Hematopoietic multipotent progenitor cell treated with erythropoietin and hydrocortisone succinate and interleukin-3 and kit ligand, for 8 days (in vitro differentiated cells): ENCODE results near the gene TTC36.
A peak's percentile ranks its signal among the peaks of the same experiment; 100 is the strongest.
"Not testable (repeated sequence)": the region's sequence is repeated elsewhere in the genome, so short reads cannot be mapped to it uniquely, and the experiment has no call there.

Experiments
- DNase-seq: peaks from one replicate; pipeline ENCODE4 v3.0.0-alpha.2; 2015

TTC36 gene, protein sequence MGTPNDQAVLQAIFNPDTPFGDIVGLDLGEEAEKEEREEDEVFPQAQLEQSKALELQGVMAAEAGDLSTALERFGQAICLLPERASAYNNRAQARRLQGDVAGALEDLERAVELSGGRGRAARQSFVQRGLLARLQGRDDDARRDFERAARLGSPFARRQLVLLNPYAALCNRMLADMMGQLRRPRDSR

DNA sequence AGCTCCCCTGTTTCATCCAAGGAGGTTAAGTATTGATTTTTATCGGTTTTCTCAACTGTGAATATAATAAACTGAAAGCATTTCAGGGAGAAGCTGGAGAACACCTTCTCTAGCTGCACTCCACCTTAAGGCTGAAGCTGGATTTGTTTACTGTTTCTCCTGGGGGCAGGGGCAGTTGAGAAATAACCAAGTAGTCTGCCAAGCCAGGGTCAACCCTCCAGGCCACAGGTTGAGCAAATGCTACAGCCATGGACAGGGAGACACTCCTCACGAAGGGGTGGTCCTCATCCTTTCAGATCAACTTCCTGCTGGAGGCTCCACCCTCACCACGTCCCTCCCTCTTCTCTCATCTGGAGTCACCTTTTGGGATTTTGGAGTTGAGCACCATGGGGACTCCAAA lies at the start of gene TTC36:
TTC36 (plus strand) TSS at position 366 of the 400 bp plus-strand sequence; CDS start at position 387, 21 bp downstream.
- DNase-seq: no peak

DNA sequence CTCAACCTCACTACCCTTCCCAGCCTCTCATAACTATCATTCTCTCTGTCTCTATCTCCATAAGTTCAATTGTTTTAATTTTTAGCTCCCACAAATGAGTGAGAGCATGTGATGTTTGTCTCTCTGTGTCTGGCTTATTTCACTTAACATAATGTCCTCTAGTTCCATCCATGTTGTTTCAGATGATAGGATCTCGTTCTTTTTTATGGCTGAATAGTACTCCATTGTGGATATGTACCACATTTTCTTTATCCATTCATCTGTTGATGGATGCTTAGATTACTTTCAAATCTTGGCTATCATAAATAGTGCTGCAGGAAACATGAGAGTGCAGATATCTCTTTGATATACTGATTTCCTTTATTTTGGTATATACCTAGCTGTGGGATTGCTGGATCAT lies 46.0 kb upstream of the TTC36 start:
- not testable (repeated sequence) for DNase-seq

DNA sequence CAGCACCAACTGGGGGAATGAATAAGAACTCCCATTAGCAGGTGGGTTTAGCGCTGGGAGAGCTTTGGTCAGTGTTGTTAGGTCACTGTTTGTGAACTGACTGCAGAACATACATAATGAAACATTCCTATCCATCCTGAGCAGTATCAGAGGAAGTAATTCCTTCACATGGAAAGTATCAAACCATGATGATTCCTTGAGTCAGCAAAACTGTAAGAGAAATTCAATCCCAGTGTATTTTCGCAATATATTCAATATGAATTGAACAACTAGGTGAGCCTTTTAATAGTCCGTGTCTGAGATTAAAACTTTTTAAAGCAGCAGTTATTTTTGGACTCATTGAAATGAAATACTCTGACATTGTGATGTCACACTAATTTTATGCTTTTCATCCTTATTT lies 42.9 kb upstream of the TTC36 start:
- no peak for DNase-seq

DNA sequence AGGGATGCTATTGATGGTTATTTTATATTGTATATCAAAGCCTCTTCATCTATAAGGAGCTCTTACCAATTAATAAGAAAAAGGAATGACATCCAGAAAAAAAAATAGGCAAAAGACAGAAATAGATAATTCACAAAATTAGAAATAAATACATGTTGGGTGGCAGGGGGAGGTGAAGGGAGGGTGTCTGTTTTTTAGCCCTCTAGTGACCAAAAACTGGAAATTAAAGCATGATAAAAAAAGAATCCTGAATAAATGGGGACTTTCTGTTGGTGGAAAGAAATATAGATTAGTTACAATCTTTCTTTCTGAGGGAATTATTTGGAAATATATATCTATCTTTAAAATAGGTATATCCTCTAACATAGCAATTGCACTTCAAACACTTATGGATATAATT lies 42.0 kb upstream of the TTC36 start:
- DNase-seq: peak; percentile 9

DNA sequence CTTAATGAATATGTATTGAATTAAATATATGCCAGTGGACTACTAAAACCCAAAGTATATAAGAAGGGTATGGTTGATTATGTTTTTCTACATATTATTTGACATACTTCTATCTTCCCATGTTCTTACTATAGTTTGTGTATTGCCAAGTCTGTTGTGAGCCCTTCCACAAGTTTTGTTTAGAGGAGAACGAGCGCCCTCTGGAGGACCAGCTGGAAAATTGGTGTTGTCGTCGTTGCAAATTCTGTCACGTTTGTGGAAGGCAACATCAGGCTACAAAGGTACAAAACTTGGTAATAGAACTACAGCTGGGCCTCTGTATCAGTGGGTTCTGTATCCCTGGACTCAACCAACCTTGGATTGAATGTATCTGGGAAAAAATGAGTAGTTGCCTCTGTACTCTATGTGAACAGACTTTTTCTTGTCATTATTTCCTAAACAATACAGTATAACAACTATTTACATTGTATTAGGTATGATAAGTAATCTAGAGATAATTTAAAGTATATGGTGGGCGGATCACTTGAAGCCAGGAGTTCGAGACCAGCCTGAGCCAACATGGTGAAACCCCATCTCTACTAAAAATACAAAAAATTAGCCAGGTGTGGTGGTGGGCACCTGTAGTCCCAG lies 38.7 kb upstream of the TTC36 start:
- DNase-seq: peak; percentile 83

DNA sequence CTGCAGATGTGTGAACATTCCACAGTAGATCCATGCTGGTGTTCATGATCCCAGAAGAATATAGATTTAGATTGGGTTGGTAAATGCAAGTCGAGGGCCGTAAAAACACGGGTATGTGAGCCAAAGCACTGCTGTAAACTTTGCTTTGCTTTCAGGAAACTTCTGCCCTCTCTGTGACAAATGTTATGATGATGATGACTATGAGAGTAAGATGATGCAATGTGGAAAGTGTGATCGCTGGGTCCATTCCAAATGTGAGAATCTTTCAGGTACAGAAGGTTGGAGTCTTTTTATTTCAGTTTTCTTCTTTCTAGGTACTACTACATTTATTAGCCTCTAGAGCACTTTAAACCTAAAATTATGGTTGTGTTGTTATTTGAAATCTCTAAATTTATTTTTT lies 36.2 kb upstream of the TTC36 start:
- no peak for DNase-seq

DNA sequence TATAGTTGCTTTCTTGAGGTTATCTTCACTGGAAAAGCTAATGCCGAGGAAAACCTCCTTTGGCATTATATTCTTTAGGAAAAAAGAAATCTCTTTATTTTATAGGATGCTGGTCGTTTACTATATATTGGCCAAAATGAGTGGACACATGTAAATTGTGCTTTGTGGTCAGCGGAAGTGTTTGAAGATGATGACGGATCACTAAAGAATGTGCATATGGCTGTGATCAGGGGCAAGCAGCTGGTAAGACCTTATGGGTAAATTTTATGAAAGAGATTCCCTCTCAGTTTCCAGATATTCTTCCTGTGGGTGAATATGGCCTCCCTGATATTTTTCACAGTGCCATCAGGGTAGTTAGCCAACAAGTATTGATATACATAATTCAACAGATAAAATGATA lies 29.4 kb upstream of the TTC36 start:
- no peak for DNase-seq

DNA sequence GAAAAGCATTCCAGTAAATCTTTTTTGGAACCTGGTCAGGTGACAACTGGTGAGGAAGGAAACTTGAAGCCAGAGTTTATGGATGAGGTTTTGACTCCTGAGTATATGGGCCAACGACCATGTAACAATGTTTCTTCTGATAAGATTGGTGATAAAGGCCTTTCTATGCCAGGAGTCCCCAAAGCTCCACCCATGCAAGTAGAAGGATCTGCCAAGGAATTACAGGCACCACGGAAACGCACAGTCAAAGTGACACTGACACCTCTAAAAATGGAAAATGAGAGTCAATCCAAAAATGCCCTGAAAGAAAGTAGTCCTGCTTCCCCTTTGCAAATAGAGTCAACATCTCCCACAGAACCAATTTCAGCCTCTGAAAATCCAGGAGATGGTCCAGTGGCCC lies 24.1 kb upstream of the TTC36 start:
- no peak for DNase-seq

DNA sequence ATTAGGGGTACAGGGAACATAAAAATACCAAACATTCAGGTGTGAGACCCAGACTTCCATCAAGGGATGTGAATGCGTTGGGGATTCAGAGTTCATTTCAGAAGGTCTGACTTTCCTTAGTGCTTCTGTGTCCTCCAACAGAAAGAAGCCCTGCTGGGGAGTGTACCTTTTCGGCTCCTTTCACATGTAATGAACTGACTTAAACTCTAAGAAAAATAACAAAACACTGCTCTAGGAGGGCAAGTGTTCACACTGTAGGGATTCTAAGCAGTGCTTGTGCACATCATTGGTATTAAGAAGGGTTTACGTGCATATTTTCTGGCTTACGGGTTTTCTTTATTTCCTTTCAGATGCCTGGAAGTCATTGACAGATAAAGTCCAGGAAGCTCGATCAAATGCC lies 15.7 kb upstream of the TTC36 start:
- DNase-seq: no peak

DNA sequence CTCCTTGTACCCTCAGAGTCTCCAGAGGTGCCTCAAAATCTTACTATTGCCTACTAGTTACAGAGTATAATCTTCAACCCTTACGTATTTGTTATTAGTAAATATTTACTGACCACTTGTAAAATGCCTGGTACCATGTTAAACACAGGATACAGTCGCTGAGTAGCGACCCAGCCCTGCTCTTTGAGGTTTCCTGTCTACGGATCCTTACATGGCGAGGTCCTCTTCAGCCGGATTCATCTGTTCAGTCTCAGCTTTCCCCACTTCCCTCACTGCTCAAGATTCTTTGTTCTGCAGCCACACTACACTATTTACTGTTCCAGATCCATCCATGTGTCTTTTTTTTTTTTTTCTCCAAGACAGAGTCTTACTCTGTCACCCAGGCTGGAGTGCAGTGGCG lies 13.2 kb upstream of the TTC36 start:
- DNase-seq: no peak

DNA sequence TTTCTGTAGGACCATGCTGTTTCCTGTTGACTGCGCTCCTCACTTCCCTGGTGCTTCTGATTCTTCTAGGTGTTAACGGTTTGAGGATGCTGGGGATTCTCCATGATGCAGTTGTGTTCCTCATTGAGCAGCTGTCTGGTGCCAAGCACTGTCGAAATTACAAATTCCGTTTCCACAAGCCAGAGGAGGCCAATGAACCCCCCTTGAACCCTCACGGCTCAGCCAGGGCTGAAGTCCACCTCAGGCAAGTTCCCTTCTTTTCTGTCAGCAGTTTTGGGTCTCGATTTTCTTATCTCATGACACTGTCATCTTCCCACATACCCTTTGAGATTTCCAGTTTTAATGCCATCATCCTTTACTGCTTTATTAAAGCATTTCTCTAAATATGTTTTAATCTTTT lies 7.7 kb upstream of the TTC36 start:
- DNase-seq: no peak

DNA sequence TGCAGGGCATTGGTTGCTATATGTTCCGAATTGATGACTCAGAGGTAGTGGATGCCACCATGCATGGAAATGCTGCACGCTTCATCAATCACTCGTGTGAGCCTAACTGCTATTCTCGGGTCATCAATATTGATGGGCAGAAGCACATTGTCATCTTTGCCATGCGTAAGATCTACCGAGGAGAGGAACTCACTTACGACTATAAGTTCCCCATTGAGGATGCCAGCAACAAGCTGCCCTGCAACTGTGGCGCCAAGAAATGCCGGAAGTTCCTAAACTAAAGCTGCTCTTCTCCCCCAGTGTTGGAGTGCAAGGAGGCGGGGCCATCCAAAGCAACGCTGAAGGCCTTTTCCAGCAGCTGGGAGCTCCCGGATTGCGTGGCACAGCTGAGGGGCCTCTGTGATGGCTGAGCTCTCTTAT lies 5.4 kb upstream of the TTC36 start:
- no peak for DNase-seq

DNA sequence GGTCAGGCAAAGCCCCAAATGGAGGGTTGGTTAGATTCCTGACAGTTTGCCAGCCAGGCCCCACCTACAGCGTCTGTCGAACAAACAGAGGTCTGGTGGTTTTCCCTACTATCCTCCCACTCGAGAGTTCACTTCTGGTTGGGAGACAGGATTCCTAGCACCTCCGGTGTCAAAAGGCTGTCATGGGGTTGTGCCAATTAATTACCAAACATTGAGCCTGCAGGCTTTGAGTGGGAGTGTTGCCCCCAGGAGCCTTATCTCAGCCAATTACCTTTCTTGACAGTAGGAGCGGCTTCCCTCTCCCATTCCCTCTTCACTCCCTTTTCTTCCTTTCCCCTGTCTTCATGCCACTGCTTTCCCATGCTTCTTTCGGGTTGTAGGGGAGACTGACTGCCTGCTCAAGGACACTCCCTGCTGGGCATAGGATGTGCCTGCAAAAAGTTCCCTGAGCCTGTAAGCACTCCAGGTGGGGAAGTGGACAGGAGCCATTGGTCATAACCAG lies 4.7 kb upstream of the TTC36 start:
- peak; percentile 22 for DNase-seq

DNA sequence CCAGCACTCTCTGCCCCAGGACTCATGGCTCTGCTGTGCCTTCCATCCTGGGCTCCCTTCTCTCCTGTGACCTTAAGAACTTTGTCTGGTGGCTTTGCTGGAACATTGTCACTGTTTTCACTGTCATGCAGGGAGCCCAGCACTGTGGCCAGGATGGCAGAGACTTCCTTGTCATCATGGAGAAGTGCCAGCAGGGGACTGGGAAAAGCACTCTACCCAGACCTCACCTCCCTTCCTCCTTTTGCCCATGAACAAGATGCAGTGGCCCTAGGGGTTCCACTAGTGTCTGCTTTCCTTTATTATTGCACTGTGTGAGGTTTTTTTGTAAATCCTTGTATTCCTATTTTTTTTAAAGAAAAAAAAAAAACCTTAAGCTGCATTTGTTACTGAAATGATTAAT lies 2.9 kb upstream of the TTC36 start:
- no peak for DNase-seq

DNA sequence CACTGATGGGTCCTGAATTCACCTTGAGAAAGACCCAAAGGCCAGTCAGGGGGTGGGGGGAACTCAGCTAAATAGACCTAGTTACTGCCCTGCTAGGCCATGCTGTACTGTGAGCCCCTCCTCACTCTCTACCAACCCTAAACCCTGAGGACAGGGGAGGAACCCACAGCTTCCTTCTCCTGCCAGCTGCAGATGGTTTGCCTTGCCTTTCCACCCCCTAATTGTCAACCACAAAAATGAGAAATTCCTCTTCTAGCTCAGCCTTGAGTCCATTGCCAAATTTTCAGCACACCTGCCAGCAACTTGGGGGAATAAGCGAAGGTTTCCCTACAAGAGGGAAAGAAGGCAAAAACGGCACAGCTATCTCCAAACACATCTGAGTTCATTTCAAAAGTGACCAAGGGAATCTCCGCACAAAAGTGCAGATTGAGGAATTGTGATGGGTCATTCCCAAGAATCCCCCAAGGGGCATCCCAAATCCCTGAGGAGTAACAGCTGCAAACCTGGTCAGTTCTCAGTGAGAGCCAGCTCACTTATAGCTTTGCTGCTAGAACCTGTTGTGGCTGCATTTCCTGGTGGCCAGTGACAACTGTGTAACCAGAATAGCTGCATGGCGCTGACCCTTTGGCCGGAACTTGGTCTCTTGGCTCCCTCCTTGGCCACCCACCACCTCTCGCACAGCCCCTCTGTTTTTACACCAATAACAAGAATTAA lies 2.4 kb upstream of the TTC36 start:
- DNase-seq: no peak

DNA sequence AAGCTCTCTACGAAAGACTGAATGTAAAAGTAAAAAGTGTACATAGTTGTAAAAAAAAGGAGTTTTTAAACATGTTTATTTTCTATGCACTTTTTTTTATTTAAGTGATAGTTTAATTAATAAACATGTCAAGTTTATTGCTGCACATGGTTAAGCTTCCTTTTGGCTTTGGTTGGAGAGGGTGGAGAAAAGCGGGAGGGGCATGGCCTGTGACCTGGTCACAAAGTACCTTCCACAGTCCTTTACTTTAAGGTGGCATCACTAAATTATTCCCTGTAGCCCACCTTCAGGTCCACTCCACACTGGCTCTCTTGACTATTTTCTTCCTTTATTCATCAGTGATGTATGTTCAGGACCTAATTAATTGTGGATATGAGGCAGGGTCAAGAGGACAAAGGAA lies 586 bp upstream of the TTC36 start:
- DNase-seq: no peak

DNA sequence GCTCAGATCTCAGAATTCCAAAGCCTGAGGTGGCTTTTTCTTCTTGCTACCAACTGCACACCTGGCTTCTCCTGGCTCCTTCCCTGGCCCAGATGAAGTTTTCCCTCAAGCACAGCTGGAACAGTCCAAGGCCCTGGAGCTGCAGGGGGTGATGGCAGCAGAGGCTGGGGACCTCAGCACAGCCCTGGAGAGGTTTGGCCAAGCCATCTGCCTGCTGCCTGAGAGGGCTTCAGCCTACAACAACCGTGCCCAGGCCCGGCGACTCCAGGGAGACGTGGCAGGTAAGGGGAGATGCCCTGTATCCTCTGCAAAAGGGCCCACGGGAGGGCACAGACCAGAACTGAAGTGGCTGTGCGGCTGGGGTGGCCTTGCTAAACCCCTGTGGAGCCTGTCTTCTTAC lies 1.2 kb downstream of the TTC36 start:
- DNase-seq: no peak

DNA sequence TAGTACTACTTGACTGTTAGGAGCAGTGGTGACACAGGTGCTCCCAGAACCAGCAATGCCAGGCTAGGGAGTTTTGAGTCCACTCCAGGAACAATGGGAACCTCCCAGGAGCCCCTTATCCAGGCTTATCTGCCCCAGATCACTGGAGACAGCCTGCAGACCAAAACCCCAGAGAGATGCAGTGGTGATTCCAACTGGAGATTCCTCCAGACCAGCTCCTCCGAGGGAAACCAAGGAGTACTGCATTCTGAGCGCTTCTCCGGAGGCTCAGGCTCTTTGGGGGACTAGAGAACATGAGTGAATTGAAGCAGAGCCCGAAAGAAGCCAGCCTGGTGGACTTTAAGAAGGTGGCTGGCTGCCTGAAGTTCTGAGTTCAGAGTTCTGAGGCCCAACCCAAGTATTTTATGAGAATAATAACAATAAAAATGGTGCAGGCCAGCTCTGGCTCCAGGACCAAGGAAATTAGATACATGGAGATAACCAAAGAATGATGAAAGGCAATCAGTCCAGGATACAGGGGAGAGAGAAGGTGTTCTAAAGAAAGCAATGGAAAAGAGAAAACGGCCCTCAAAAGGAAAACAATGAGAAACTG lies 2.4 kb downstream of the TTC36 start:
- DNase-seq: no peak

DNA sequence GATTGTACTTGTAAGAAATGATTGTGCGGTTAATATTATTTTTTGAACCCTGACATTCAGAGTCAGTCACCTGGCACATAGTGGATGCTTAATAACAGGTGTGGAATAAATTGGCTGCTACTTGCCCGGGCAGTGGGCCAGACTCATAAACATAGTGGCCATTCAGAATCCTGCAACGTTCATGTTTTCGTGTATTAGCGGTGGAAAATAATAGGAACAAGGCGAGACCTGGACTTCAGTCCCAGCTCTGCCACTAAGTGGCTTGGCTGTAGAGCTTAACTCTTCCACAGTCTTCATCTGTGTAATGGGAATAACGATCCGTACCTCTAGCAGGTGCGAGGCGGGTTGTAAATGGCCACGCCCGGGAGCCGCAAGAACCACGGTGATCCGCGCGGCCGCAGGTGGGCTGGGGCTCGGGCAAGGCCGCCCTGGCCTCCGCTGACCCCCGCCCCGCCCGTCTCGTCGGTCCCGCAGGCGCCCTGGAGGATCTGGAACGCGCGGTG lies 3.0 kb downstream of the TTC36 start:
- no peak for DNase-seq

DNA sequence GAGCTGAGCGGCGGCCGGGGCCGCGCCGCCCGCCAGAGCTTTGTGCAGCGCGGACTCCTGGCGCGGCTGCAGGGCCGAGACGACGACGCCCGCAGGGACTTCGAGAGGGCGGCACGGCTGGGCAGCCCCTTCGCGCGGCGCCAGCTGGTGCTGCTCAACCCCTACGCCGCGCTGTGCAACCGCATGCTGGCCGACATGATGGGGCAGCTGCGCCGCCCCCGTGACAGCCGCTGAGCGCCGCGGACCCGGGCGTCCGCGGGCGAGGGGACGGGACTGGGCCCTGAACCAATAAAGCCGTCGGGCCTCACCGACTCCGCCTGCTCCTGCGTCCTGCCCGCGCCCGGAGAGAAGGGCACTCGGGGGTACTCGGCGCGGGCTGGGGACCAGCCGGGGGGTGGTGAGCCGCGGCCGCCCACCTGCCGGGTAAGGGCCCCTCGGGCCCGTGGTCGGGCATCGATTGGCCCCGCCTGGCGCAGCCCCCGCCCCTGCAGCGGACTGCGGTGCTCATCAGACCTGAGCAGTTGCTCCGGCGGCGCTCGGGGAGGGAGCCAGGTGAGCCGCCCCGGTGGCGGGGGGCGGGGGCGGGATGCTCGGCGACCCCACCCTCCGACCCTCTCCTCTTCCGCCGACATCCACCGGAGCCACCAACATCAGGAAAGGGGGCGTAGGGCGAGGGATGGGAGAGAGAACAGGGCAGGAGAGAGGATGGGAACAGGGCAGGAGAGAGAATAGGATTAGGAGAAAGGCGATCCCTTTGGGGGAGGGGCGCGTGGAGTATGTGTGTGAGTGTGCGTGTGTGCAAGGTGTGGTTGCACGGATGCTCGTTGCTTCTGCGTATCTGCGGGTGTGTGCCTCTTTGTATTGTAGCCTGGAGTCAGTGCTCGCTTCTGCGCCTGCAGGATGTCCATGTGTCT lies 3.7 kb downstream of the TTC36 start, which contains the start of gene TMEM25:
TMEM25 (plus strand) TSS at position 510 of the 914 bp plus-strand sequence. CDS start 610 bp downstream, outside the sequence.
- peak; percentile 12 for DNase-seq

DNA sequence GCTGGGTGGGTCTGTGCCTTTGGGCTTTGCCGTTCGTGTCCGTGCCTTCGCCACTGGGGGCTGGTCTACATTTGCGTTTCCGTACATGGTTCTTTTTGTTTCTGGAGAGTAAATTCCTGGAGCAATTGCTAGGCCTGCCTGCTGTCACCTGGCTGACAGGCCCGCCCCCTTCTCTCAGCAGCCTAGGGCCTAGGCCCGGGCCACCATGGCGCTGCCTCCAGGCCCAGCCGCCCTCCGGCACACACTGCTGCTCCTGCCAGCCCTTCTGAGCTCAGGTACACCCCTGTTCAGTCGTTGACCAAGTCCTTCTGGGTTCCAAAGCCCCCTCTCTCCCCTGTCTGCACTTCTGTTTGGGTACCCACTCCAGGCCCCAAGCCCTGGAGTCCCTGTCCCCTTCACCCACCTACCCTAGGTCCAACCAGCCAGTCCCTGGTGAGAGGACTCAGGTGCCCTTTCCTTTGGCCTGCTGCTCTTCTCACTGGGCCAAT lies 4.4 kb downstream of the TTC36 start:
- DNase-seq: no peak

DNA sequence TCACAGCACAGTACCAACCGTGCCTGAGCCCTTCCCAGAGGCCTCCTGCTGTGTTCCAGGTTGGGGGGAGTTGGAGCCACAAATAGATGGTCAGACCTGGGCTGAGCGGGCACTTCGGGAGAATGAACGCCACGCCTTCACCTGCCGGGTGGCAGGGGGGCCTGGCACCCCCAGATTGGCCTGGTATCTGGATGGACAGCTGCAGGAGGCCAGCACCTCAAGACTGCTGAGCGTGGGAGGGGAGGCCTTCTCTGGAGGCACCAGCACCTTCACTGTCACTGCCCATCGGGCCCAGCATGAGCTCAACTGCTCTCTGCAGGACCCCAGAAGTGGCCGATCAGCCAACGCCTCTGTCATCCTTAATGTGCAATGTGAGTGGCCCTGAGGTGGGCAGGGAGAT lies 4.8 kb downstream of the TTC36 start:
- DNase-seq: no peak
